ENCODE measurements around the gene STX8.
"Not testable (repeated sequence)": the region's sequence is repeated elsewhere in the genome, so short reads cannot be mapped to it uniquely, and the experiment has no call there.

The STX8 gene

DNA sequence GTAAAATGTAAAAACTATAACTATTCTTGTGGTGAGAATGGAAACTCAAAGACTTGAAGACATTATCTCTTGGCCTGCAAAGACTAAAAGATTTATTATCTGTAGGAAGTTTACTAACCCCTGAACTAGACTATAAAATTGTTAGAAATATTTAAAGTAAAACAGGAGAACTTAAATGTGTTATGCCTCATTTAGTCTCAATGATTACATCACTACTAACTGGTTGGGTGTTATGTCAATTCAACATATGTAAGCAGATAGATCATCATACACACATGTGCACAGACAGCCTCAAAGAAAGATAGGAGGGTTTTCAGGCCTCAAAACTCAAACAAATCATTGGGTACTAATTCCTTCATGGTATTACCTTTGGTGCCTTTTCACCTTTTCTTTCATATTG is 7.6 kb downstream of the STX8 start:
- Histone ChIP-seq H2BK5ac (ENCODE audit: low read depth, low read length, poor library complexity) (no peak overlapping the region), H4K91ac (ENCODE audit: low read depth, low read length) (no peak overlapping the region), H2BK12ac (ENCODE audit: low read length) (no peak overlapping the region), H3K79me1 (ENCODE audit: low read length) (no peaks in the 10 kb centered on the region), H3K23ac (ENCODE audit: low read length) (no peak overlapping the region), H2AK5ac (ENCODE audit: low read length) (no peak overlapping the region), H3K36me3 (ENCODE audit: control insufficient read depth in 1 of 2, insufficient read depth in 2 of 2, low read length in 2 of 2) (peaks cover 3 to 7% of the 10 kb centered on the region in 2 experiments), H3K79me2 (ENCODE audit: control insufficient read depth, insufficient read depth, low read length, poor library complexity) (no peaks in the 10 kb centered on the region), H3K9me3 (ENCODE audit: insufficient read depth, low read depth, low read length) (no peaks in the 10 kb centered on the region), H3K4me2 (ENCODE audit: low read length) (no peak overlapping the region), H3K27ac (ENCODE audit: low read depth, low read length) (no peak overlapping the region), H4K8ac (ENCODE audit: low read depth, low read length) (no peak overlapping the region), H4K12ac (ENCODE audit: low read depth, low read length) (no peak overlapping the region), H2AFZ (ENCODE audit: insufficient read depth, low read length, poor library complexity) (no peak overlapping the region), H3K4me3 (ENCODE audit: low read depth, low read length) (no peak overlapping the region), H3K4me1 (ENCODE audit: control insufficient read depth in 1 of 2, insufficient read depth in 2 of 2, low read length in 2 of 2) (no peaks in the 10 kb centered on the region), H2BK120ac (ENCODE audit: insufficient read depth, low read length, poor library complexity) (no peak overlapping the region), H3K9ac (ENCODE audit: low read length) (no peak overlapping the region), H3K18ac (ENCODE audit: low read length) (no peak overlapping the region), H3K14ac (ENCODE audit: low read length) (no peak overlapping the region), H3K27me3 (ENCODE audit: insufficient read depth, low read length) (no peaks in the 10 kb centered on the region), H3K4ac (ENCODE audit: low read depth, low read length) (no peak overlapping the region)
- DNase-seq = no peak

DNA sequence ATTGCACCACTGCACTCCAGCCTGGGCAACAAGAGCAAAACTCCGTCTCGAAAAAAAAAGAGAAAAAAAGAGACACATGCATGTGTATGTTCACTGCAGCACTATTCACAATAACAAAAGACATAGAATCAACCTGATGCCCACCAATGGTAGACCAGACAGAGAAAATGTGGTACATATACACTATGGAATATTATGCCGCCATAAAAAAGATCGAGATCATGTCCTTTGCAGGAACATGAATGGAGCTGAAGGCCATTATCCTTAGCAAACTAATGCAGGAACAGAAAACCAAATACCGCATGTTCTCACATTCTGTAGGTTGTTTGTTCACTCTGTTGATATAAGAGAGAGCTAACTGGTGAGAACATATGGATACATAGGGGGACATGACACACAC is 8.9 kb downstream of the STX8 start:
- not testable (repeated sequence) for H3K4ac ChIP-seq (ENCODE audit: low read depth, low read length); H3K27me3 ChIP-seq (ENCODE audit: insufficient read depth, low read length); H3K14ac ChIP-seq (ENCODE audit: low read length); H3K4me2 ChIP-seq (ENCODE audit: low read length); H3K79me1 ChIP-seq (ENCODE audit: low read length); H4K91ac ChIP-seq (ENCODE audit: low read depth, low read length); H3K4me3 ChIP-seq (ENCODE audit: low read depth, low read length); H2AK5ac ChIP-seq (ENCODE audit: low read length); H2BK120ac ChIP-seq (ENCODE audit: insufficient read depth, low read length, poor library complexity); DNase-seq; H3K79me2 ChIP-seq (ENCODE audit: control insufficient read depth, insufficient read depth, low read length, poor library complexity); H3K9ac ChIP-seq (ENCODE audit: low read length); H4K12ac ChIP-seq (ENCODE audit: low read depth, low read length); H2BK12ac ChIP-seq (ENCODE audit: low read length); H2AFZ ChIP-seq (ENCODE audit: insufficient read depth, low read length, poor library complexity); H3K9me3 ChIP-seq (ENCODE audit: insufficient read depth, low read depth, low read length); H4K8ac ChIP-seq (ENCODE audit: low read depth, low read length); H3K23ac ChIP-seq (ENCODE audit: low read length); H3K4me1 ChIP-seq (ENCODE audit: control insufficient read depth in 1 of 2, insufficient read depth in 2 of 2, low read length in 2 of 2); H3K18ac ChIP-seq (ENCODE audit: low read length); H3K27ac ChIP-seq (ENCODE audit: low read depth, low read length); H3K36me3 ChIP-seq (ENCODE audit: control insufficient read depth in 1 of 2, insufficient read depth in 2 of 2, low read length in 2 of 2); H2BK5ac ChIP-seq (ENCODE audit: low read depth, low read length, poor library complexity)
- no CpG with 5 or more reads among the region's 5 CpGs for WGBS (ENCODE audit: extremely low coverage, insufficient coverage, insufficient read length)

DNA sequence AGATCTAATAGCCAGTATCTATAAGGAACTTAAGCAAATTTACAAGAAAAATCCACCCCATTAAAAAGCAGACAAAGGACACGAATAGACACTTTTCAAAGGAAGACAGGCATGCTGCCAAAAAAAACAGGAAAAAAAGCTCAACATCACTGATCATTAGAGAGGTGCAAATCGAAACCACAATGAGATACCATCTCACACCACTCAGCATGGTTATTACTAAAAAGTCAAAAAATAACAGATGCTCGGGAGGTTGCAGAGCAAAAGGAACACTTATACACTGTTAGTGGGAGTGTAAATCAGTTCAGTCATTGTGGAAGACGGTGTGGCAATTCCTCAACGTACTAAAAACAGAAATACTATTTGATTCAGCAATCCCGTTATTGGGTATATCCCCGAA is 9.6 kb downstream of the STX8 start:
- H3K36me3 ChIP-seq (ENCODE audit: control insufficient read depth in 1 of 2, insufficient read depth in 2 of 2, low read length in 2 of 2) = peaks cover 3 to 7% of the 10 kb centered on the region in 2 experiments
- H4K12ac ChIP-seq (ENCODE audit: low read depth, low read length) = no peak overlapping the region
- no peak overlapping the region for H3K4me2 ChIP-seq (ENCODE audit: low read length)

DNA sequence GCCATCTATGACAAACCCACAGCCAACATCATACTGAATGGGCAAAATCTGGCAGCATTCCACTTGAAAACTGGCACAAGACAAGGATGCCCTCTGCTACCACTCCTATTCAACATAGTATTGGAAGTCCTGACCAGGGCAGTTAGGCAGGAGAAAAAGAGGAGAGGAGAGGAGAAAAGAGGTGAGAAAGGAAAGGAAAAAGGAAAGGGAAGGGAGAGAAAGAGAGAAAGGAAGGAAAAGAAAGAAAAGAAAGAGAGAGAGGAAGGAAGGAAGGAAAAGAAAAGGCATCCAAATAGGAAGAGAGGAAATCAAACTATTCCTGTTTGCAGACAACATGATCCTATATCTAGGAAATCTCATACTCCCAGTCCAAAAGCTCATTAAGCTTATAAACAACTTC is 11.5 kb downstream of the STX8 start:
- Histone ChIP-seq H3K23ac (ENCODE audit: low read length) (no peak overlapping the region), H3K27me3 (ENCODE audit: insufficient read depth, low read length) (no peaks in the 10 kb centered on the region), H3K18ac (ENCODE audit: low read length) (no peak overlapping the region), H4K8ac (ENCODE audit: low read depth, low read length) (no peak overlapping the region), H2BK5ac (ENCODE audit: low read depth, low read length, poor library complexity) (no peak overlapping the region), H3K4ac (ENCODE audit: low read depth, low read length) (no peak overlapping the region), H3K4me2 (ENCODE audit: low read length) (no peak overlapping the region), H3K9ac (ENCODE audit: low read length) (no peak overlapping the region), H2AK5ac (ENCODE audit: low read length) (no peak overlapping the region), H3K79me1 (ENCODE audit: low read length) (no peaks in the 10 kb centered on the region), H3K4me1 (ENCODE audit: control insufficient read depth in 1 of 2, insufficient read depth in 2 of 2, low read length in 2 of 2) (no peaks in the 10 kb centered on the region), H3K4me3 (ENCODE audit: low read depth, low read length) (no peak overlapping the region), H3K27ac (ENCODE audit: low read depth, low read length) (no peak overlapping the region), H3K9me3 (ENCODE audit: insufficient read depth, low read depth, low read length) (no peaks in the 10 kb centered on the region), H2BK12ac (ENCODE audit: low read length) (no peak overlapping the region), H3K14ac (ENCODE audit: low read length) (no peak overlapping the region), H3K79me2 (ENCODE audit: control insufficient read depth, insufficient read depth, low read length, poor library complexity) (no peaks in the 10 kb centered on the region), H3K36me3 (ENCODE audit: control insufficient read depth in 1 of 2, insufficient read depth in 2 of 2, low read length in 2 of 2) (peaks cover 3 to 7% of the 10 kb centered on the region in 2 experiments), H4K12ac (ENCODE audit: low read depth, low read length) (no peak overlapping the region), H2BK120ac (ENCODE audit: insufficient read depth, low read length, poor library complexity) (no peak overlapping the region), H4K91ac (ENCODE audit: low read depth, low read length) (no peak overlapping the region), H2AFZ (ENCODE audit: insufficient read depth, low read length, poor library complexity) (no peak overlapping the region)
- no peak for DNase-seq

More for the DNA sequence above, 9.6 kb downstream of the STX8 start:
- no peaks in the 10 kb centered on the region for H3K27me3 ChIP-seq (ENCODE audit: insufficient read depth, low read length)
- no peak overlapping the region for H3K4me3 ChIP-seq (ENCODE audit: low read depth, low read length)
- H2AFZ ChIP-seq (ENCODE audit: insufficient read depth, low read length, poor library complexity) = no peak overlapping the region
- H2BK12ac ChIP-seq (ENCODE audit: low read length) = no peak overlapping the region
- H4K91ac ChIP-seq (ENCODE audit: low read depth, low read length) = no peak overlapping the region
- no peak overlapping the region for H3K27ac ChIP-seq (ENCODE audit: low read depth, low read length)
- H3K9ac ChIP-seq (ENCODE audit: low read length) = no peak overlapping the region
- H3K23ac ChIP-seq (ENCODE audit: low read length) = no peak overlapping the region
- no peak overlapping the region for H2BK5ac ChIP-seq (ENCODE audit: low read depth, low read length, poor library complexity)
- no peak overlapping the region for H2AK5ac ChIP-seq (ENCODE audit: low read length)
- H2BK120ac ChIP-seq (ENCODE audit: insufficient read depth, low read length, poor library complexity) = no peak overlapping the region
- no peak for DNase-seq
- H3K18ac ChIP-seq (ENCODE audit: low read length) = no peak overlapping the region
- no peaks in the 10 kb centered on the region for H3K79me1 ChIP-seq (ENCODE audit: low read length)
- H3K14ac ChIP-seq (ENCODE audit: low read length) = no peak overlapping the region
- no CpG with 5 or more reads among the region's 7 CpGs for WGBS (ENCODE audit: extremely low coverage, insufficient coverage, insufficient read length)
- no peaks in the 10 kb centered on the region for H3K79me2 ChIP-seq (ENCODE audit: control insufficient read depth, insufficient read depth, low read length, poor library complexity)
- H4K8ac ChIP-seq (ENCODE audit: low read depth, low read length) = no peak overlapping the region
- H3K4ac ChIP-seq (ENCODE audit: low read depth, low read length) = no peak overlapping the region
- H3K4me1 ChIP-seq (ENCODE audit: control insufficient read depth in 1 of 2, insufficient read depth in 2 of 2, low read length in 2 of 2) = no peaks in the 10 kb centered on the region
- H3K9me3 ChIP-seq (ENCODE audit: insufficient read depth, low read depth, low read length) = no peaks in the 10 kb centered on the region

DNA sequence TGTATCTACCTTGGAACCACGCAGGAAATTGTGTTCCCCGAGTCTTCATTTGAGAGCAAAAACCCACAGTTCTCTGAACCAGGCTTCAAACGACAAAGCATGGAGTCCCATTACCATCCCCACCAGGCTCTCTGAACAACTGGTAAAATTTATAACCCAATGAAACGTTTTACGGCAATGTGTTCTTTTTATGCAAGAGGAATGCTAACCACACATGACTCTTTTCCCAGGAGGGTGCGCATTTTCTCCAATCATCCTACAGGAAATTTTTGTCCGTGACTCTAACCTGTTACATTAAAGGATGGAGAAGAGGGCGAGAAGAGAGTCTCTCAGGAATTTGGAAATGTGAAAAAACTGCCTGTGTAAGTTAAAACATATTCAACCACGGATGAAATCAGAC is 17.8 kb downstream of the STX8 start:
- Histone ChIP-seq H3K27me3 (ENCODE audit: insufficient read depth, low read length) (no peaks in the 10 kb centered on the region), H3K4me2 (ENCODE audit: low read length) (no peak overlapping the region), H2AFZ (ENCODE audit: insufficient read depth, low read length, poor library complexity) (no peak overlapping the region), H3K27ac (ENCODE audit: low read depth, low read length) (no peak overlapping the region), H4K12ac (ENCODE audit: low read depth, low read length) (no peak overlapping the region), H2BK12ac (ENCODE audit: low read length) (no peak overlapping the region), H4K8ac (ENCODE audit: low read depth, low read length) (no peak overlapping the region), H3K4me1 (ENCODE audit: control insufficient read depth in 1 of 2, insufficient read depth in 2 of 2, low read length in 2 of 2) (no peaks in the 10 kb centered on the region), H2AK5ac (ENCODE audit: low read length) (no peak overlapping the region), H3K79me2 (ENCODE audit: control insufficient read depth, insufficient read depth, low read length, poor library complexity) (no peaks in the 10 kb centered on the region), H3K79me1 (ENCODE audit: low read length) (no peaks in the 10 kb centered on the region), H2BK5ac (ENCODE audit: low read depth, low read length, poor library complexity) (no peak overlapping the region), H3K4me3 (ENCODE audit: low read depth, low read length) (no peak overlapping the region), H3K4ac (ENCODE audit: low read depth, low read length) (no peak overlapping the region), H4K91ac (ENCODE audit: low read depth, low read length) (no peak overlapping the region), H3K14ac (ENCODE audit: low read length) (no peak overlapping the region), H3K9ac (ENCODE audit: low read length) (no peak overlapping the region), H3K36me3 (ENCODE audit: control insufficient read depth in 1 of 2, insufficient read depth in 2 of 2, low read length in 2 of 2) (peaks cover 0 to 2% of the 10 kb centered on the region in 2 experiments), H2BK120ac (ENCODE audit: insufficient read depth, low read length, poor library complexity) (no peak overlapping the region), H3K9me3 (ENCODE audit: insufficient read depth, low read depth, low read length) (no peaks in the 10 kb centered on the region), H3K23ac (ENCODE audit: low read length) (no peak overlapping the region), H3K18ac (ENCODE audit: low read length) (no peak overlapping the region)
- no peak for DNase-seq
- WGBS (ENCODE audit: extremely low coverage, insufficient coverage, insufficient read length) = no CpG with 5 or more reads among the region's 9 CpGs
